Activated CD8-positive, alpha-beta memory T cell treated with anti-CD3 and anti-CD28 coated beads, Interleukin-2, amount 50 U/mL, for 48 hours (primary cell): ENCODE measurements around the gene LRP3.
"Not testable (repeated sequence)": the region's sequence is repeated elsewhere in the genome, so short reads cannot be mapped to it uniquely, and the experiment has no call there.

ENCODE experiments used
- DNase-seq: peaks from one replicate; pipeline ENCODE4 v3.0.0-alpha.2; 2020

LRP3 gene

GRCh38 chr19:33220115-33220514 is 26.0 kb downstream of the LRP3 start:
- DNase-seq, result no peak

GRCh38 chr19:33220735-33221134 is 26.6 kb downstream of the LRP3 start:
- DNase-seq, result no peak

GRCh38 chr19:33221638-33222037 is 27.5 kb downstream of the LRP3 start:
- no peak for DNase-seq

- DNase-seq, result not testable (repeated sequence)
These were observed 28.1 kb downstream of the LRP3 start for GRCh38 chr19:33222255-33222654.

- DNase-seq, result no peak
These were observed 30.7 kb downstream of the LRP3 start for GRCh38 chr19:33224694-33225457.

- no peak for DNase-seq
These were observed 31.4 kb downstream of the LRP3 start, which contains the start of gene SLC7A10 for GRCh38 chr19:33225458-33225926. Gene SLC7A10, minus strand, starts transcription at chr19:33225850. Its CDS starts 147 bp downstream, at chr19:33225703.

- no peak for DNase-seq
These were observed 32.6 kb downstream of the LRP3 start for GRCh38 chr19:33226550-33227241.

- no peak for DNase-seq
These were observed 33.1 kb downstream of the LRP3 start for GRCh38 chr19:33227242-33227650.

- no peak for DNase-seq
These were observed 33.9 kb downstream of the LRP3 start for GRCh38 chr19:33227870-33228599.

GRCh38 chr19:33229962-33230361 is 35.8 kb downstream of the LRP3 start:
- DNase-seq, result no peak

GRCh38 chr19:33231511-33231910 is 37.4 kb downstream of the LRP3 start:
- DNase-seq, result no peak

- DNase-seq, result no peak
These were observed 38.5 kb downstream of the LRP3 start for GRCh38 chr19:33232656-33233055.

GRCh38 chr19:33233056-33233873 is 39.1 kb downstream of the LRP3 start:
- no peak for DNase-seq

GRCh38 chr19:33234092-33234491 is 40.0 kb downstream of the LRP3 start:
- no peak for DNase-seq

GRCh38 chr19:33234736-33235135 is 40.6 kb downstream of the LRP3 start:
- no peak for DNase-seq

- peak; percentile 96 for DNase-seq
These were observed 41.3 kb downstream of the LRP3 start for GRCh38 chr19:33235269-33235995.

GRCh38 chr19:33235996-33236350 is 41.8 kb downstream of the LRP3 start:
- no peak for DNase-seq

- no peak for DNase-seq
These were observed 42.7 kb downstream of the LRP3 start for GRCh38 chr19:33236696-33237390.

GRCh38 chr19:33238481-33239149 is 44.5 kb downstream of the LRP3 start:
- DNase-seq, result no peak

GRCh38 chr19:33239223-33239975 is 45.3 kb downstream of the LRP3 start:
- no peak for DNase-seq
